Transverse colon (tissue), 4 donors: ENCODE data around the gene DTX3. TPM values are rescaled to one million over a fixed set of nuclear protein-coding genes. Genes with fewer than 3 reads are reported as not detected.
"Not testable (repeated sequence)": the region's sequence is repeated elsewhere in the genome, so short reads cannot be mapped to it uniquely, and the experiment has no call there.

Experiments
- DNase-seq: peaks from one replicate; pipeline ENCODE4 v3.0.0-alpha.2; 2019
- H3K27ac ChIP-seq, 4 donors: fragments of 200-600 bp; sonication (generic); 2 replicates each; pipeline ENCODE4 v1.5.1; 2016 to 2018; ENCODE audit warnings: inconsistent platforms in 4 of 4
- H3K27me3 ChIP-seq: fragments of 200-600 bp; sonication (generic); 2 replicates; pipeline ENCODE4 v1.5.1; 2017; ENCODE audit warnings: inconsistent platforms
- H3K36me3 ChIP-seq, 4 donors: fragments of 200-600 bp; sonication (generic); 2 replicates each; pipeline ENCODE4 v1.5.1; 2017 to 2019; ENCODE audit warnings: inconsistent platforms in 4 of 4
- H3K4me1 ChIP-seq, 4 donors: fragments of 200-600 bp; sonication (generic); 2 replicates each; pipeline ENCODE4 v1.5.1; 2017 to 2020; ENCODE audit warnings: inconsistent platforms in 4 of 4
- H3K4me3 ChIP-seq, 4 donors: fragments of 200-600 bp; sonication (generic); 1 replicate in 1 of 4; 2 replicates in 3 of 4; pipeline versions ENCODE4 v1.5.1 to v1.6.1; 2017 to 2019; ENCODE audit warnings: inconsistent platforms in 4 of 4
- H3K9me3 ChIP-seq, 2 donors: fragments of 200-600 bp; sonication (generic); 2 replicates each; pipeline ENCODE4 v1.5.1; 2017 to 2019; ENCODE audit warnings: inconsistent platforms in 2 of 2
- EP300 ChIP-seq: sonication (generic); formaldehyde crosslinking; IDR thresholded peaks from one replicate; pipeline ENCODE4 v1.6.1; 2017; ENCODE audit warnings: antibody characterized with exemption, low read depth
- POLR2A ChIP-seq: fragments of 450-650 bp; IDR thresholded peaks from one replicate; pipeline ENCODE4 v1.6.1; 2016; ENCODE audit warnings: antibody characterized with exemption, mild to moderate bottlenecking, moderate library complexity
- POLR2AphosphoS5 ChIP-seq, 3 donors: sonication (generic); formaldehyde crosslinking; IDR thresholded peaks; one replicate each; pipeline ENCODE4 v1.6.1; 2016; ENCODE audit warnings: antibody characterized with exemption in 3 of 3
- WGBS, 2 donors: methylation state at CpG; one replicate each; pipeline ENCODE4 v1.1.5; 2018; ENCODE audit warnings: low coverage in 1 of 2; 5-methylcytosine and 5-hydroxymethylcytosine counted together
- in situ Hi-C, 4 donors: fragments of 200-750 bp; cut with MboI; loops; one replicate each; pipeline versions ENCODE4 v1.15.0 to v1.15.1; 2017; ENCODE audit warnings: low sequenced_read_pairs in 3 of 4, low pct_ligation_motif_present in 1 of 4, low pct_unique_long_range_greater_than_20kb in 1 of 4
- intact Hi-C: fragments of 100-400 bp; cut with DNase I; formaldehyde crosslinking; loops from one replicate; pipeline ENCODE4 v1.15.1; 2023; ENCODE audit warnings: low total_unique reads
- total RNA-seq, 4 donors: library from RNA; depleted of rRNA; stranded (reverse); fragments of >200 nt; gene quantifications; one replicate each; pipeline ENCODE4 v1.1.0, GENCODE V29; 2016
- TF ChIP-seq, protein P1 (sequence below), 5 experiments: fragments of 200-600 bp in 3 of 5; fragments of 450-650 bp in 2 of 5; sonication (generic) in 3 of 5; IDR thresholded peaks; 1 replicate in 2 of 5; 2 replicates in 3 of 5; pipeline ENCODE4 v1.5.1; 2016 to 2017; ENCODE audit warnings: antibody characterized with exemption in 5 of 5, inconsistent platforms in 3 of 5, mild to moderate bottlenecking in 2 of 5, moderate library complexity in 1 of 5

The DTX3 gene
- total RNA-seq, 4 donors from 2014 or later: 8.0 to 10.9 (median 9.6) TPM

DNA sequence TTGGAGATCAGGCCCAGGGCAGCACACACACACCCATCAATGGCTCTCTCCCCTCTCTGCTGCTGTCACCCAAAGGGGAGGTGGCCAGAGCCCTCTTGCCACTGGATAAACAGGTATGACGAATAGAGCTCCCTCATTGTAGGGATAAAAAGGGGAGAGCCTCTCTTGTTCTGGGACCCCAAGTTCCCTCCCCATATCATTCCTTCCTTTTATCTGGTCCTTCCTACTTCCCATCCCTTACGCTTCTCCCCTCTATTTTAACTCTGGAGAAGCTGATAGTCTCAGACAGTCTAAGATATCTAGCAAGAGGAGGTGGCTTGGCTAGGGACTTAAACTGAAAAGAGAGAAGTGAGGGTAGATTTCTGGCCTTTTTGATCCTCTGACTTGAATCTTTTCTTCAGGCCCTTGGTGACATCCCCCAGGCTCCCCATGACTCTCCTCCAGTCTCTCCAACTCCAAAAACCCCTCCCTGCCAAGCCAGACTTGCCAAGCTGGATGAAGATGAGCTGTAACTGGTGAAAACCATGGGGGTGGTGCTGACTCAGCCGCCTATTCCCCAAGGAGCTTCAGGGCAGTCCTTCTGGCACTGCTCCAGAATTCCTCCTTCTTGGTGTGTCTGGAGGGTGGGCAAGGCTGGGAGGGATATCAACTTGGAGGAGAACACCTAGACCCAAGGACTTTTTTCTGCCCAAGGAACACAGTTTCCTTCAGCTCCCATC is 11.9 kb downstream of the DTX3 start:
- H3K27me3 ChIP-seq: peaks cover 83% of the 10 kb centered on the region
- H3K36me3 ChIP-seq: no peaks in the 10 kb centered on the region
- H3K27ac ChIP-seq: no peak overlapping the region
- no peak for DNase-seq
- TF ChIP-seq POLR2A: no peak
- TF ChIP-seq, protein P1, sequence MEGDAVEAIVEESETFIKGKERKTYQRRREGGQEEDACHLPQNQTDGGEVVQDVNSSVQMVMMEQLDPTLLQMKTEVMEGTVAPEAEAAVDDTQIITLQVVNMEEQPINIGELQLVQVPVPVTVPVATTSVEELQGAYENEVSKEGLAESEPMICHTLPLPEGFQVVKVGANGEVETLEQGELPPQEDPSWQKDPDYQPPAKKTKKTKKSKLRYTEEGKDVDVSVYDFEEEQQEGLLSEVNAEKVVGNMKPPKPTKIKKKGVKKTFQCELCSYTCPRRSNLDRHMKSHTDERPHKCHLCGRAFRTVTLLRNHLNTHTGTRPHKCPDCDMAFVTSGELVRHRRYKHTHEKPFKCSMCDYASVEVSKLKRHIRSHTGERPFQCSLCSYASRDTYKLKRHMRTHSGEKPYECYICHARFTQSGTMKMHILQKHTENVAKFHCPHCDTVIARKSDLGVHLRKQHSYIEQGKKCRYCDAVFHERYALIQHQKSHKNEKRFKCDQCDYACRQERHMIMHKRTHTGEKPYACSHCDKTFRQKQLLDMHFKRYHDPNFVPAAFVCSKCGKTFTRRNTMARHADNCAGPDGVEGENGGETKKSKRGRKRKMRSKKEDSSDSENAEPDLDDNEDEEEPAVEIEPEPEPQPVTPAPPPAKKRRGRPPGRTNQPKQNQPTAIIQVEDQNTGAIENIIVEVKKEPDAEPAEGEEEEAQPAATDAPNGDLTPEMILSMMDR (IDR thresholded peaks at IDR 0.05): no peak
- no peak for TF ChIP-seq POLR2AphosphoS5 (IDR thresholded peaks at IDR 0.05)
- no peak for TF ChIP-seq EP300
- 66 to 100% methylated on average over 2 to 3 of the region's 3 CpGs for WGBS, 2 donors
- peaks cover 6 to 36% (median 17%) of the 10 kb centered on the region in 4 donors for H3K4me1 ChIP-seq
- no peak overlapping the region for H3K4me3 ChIP-seq
- in situ Hi-C loops (no loop called here), intact Hi-C loops (no loop called here)
- H3K9me3 ChIP-seq: no peaks in the 10 kb centered on the region

DNA sequence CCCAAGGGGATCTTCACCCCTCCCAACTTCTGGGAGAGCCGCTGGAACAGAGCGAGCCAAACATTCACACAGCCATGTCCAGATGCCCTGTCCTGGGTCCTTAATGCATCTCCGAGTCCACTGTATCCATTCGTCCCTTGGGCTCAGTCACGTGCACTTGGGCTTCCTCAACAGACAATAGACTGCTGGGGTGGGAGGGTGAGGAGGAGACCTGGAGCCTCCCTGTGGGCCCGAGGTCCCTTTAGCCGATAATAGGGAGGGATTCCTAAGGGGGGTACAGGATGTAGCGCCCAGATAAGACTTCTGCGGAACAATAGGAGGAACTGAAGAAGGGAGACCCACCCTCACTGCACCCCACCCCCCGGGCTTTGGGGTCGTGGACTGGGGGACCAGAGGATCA is 13.3 kb downstream of the DTX3 start:
- Histone ChIP-seq H3K9me3 (no peaks in the 10 kb centered on the region), H3K4me1 (peaks cover 6 to 31% (median 18%) of the 10 kb centered on the region in 4 donors), H3K27me3 (peaks cover 83% of the 10 kb centered on the region), H3K4me3 (no peak overlapping the region), H3K27ac (no peak overlapping the region), H3K36me3 (no peaks in the 10 kb centered on the region)
- intact Hi-C loops: no loop called here
- in situ Hi-C loops: no loop called here
- TF ChIP-seq POLR2AphosphoS5 (IDR thresholded peaks at IDR 0.05): no peak
- no peak for TF ChIP-seq EP300
- TF ChIP-seq, protein P1 (IDR thresholded peaks at IDR 0.05): no peak
- no peak for TF ChIP-seq POLR2A
- no peak for DNase-seq
- WGBS, 2 donors: 33 to 64% methylated on average over 5 to 11 of the region's 11 CpGs

DNA sequence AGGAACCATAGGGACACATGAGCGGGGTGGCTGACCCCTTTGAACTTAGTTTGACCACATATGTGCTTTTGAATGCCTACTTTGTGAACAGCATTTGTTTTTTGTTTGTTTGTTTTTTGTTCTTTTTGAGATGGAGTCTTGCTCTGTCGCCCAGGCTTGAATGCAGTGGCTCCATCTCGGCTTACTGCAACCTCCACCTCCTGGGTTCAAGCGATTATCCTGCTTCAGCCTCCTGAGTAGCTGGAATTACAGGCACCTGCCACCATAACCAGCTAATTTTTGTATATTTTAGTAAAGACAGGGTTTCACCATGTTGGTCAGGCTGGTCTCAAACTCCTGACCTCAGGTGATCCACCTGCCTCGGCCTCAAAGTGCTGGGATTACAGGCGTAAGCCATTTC is 13.8 kb downstream of the DTX3 start:
- H3K9me3 ChIP-seq, H3K36me3 ChIP-seq, DNase-seq, in situ Hi-C loops, H3K27ac ChIP-seq, H3K4me3 ChIP-seq, intact Hi-C loops: not testable (repeated sequence)
- peaks cover 83% of the 10 kb centered on the region for H3K27me3 ChIP-seq
- peaks cover 6 to 29% (median 18%) of the 10 kb centered on the region in 4 donors for H3K4me1 ChIP-seq
- WGBS, 2 donors: 91 to 92% methylated on average over 2 to 6 of the region's 6 CpGs

DNA sequence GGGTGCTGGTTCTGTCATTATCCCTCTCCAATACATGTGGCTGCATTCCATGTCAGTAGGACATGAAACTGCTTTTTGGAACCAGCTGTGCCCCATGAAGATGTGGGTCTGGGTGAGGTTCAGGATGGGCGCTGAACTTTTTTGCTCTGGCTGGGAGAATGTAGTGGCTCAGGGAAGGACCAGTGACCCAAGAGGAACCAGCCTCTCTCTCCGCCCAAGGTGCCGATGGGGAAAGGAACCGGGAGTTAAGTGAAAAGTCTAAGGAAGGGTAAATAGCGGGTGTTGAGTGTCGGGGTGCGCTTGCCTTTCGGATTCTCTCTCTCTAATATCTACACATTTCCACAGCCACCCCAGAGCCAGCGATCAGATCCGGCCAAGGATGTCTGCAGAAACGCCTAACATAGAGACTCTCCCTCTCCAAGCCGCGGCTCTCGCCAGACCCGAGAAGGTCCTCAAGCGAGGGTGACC is 14.4 kb downstream of the DTX3 start:
- no peaks in the 10 kb centered on the region for H3K9me3 ChIP-seq
- in situ Hi-C loops (no loop called here), intact Hi-C loops (no loop called here)
- H3K27me3 ChIP-seq: peaks cover 83% of the 10 kb centered on the region
- H3K4me1 ChIP-seq: peaks cover 0 to 25% (median 17%) of the 10 kb centered on the region in 4 donors
- no peak overlapping the region for H3K4me3 ChIP-seq
- H3K27ac ChIP-seq: no peak overlapping the region
- H3K36me3 ChIP-seq: no peaks in the 10 kb centered on the region
- no peak for DNase-seq
- TF ChIP-seq EP300: no peak
- no peak for TF ChIP-seq POLR2AphosphoS5 (IDR thresholded peaks at IDR 0.05)
- TF ChIP-seq, protein P1 (IDR thresholded peaks at IDR 0.05): no peak
- WGBS, 2 donors: 54 to 56% methylated on average over 7 to 16 of the region's 16 CpGs
